HL-60/S4 treated with retinoic acid at 250 ng/mL for 4 days and 3 days (cell line): ENCODE measurements around the gene ROBO1.

Experiments used
- in situ Hi-C: fragments of 300-500 bp; cut with MboI; formaldehyde crosslinking; loops from 2 replicates; pipeline ENCODE4 v1.7.0; 2022; ENCODE audit warnings: low sequenced_read_pairs

Gene ROBO1

GRCh38 chr3:78670746-78671145 is 1097.1 kb downstream of the ROBO1 start:
- in situ Hi-C loops = loop anchor here (25.0 kb wide), 1 partner anchor 367 kb away; no protein-coding TSS in a partner anchor

- in situ Hi-C loops = loop anchor here (25.0 kb wide), 1 partner anchor 367 kb away; no protein-coding TSS in a partner anchor
Measured at GRCh38 chr3:78670094-78670493, 1097.7 kb downstream of the ROBO1 start.

DNA sequence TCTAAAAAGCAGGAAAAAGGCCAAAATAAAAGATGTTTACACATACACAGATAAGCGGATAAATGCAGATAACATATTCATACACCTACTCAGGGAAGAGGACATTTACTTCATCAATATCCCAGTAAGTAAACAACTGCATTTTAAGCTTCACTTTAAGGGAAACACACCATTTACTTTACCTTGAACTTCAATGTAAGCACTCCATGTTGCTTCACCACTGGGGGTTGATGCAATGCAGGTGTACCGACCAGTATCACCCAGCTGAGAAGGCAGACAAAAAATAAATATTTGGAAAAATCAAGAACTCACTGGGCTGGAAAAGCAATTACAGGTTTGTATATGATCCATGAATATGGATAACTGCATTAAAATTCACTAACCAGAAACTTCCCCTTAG is 1099.5 kb downstream of the ROBO1 start:
- in situ Hi-C loops = loop anchor here (25.0 kb wide), 1 partner anchor 369 kb away; no protein-coding TSS in a partner anchor

GRCh38 chr3:78666470-78666800 is 1101.4 kb downstream of the ROBO1 start:
- in situ Hi-C loops = loop anchor here (25.0 kb wide), 1 partner anchor 371 kb away; no protein-coding TSS in a partner anchor

DNA sequence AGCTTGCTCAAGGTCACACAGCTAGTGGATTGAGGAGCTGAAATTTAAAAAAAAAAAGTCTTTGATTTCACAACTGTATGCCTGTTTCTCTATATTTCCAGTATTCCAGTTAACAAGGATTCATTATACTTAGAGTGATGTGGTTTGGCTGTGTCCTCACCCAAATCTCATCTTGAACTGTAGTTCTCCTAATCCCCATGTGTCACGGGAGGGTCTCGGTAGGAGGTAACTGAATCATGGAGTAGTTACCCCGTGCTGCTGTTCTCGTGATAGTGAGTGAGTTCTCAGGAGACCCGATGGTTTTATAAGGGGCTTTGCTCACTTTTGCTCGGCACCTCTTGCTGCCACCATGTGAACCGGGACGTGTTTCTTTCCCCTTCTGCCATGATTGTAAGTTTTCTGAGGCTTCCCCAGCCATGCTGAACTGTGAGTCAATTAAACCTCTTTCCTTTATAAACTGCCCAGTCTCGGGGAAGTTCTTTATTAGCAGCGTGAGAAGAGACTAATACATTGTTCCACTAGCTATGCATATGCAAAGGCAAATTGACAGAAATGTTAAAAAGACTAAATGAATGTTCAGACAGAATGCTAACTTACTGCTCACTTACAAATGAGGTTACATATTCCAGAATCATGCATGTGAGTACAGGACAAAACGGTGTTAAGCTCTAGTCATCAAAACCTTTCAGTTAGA is 1101.9 kb downstream of the ROBO1 start:
- in situ Hi-C loops = loop anchor here (25.0 kb wide), 1 partner anchor 371 kb away; no protein-coding TSS in a partner anchor

DNA sequence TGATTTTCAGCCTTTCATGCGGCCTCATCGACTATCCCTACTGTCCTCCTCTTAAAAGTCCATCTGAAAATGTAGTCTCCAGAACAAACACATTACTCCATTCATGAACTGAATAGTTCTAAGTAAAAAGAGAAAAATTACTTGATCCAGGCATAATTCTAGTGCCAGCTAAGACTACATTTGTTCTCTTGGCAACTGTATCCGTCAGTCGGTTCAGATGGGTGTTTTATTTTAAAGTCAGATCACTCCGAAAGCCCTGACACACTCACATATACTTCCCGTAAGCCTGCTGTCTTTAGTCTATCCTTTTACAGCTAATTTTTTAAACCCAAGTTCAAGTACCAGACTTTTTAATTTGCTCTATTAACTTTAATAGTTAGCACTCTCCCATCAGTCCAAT is 1102.7 kb downstream of the ROBO1 start:
- in situ Hi-C loops = loop anchor here (25.0 kb wide), 1 partner anchor 372 kb away; no protein-coding TSS in a partner anchor

GRCh38 chr3:78660957-78661356 is 1106.8 kb downstream of the ROBO1 start:
- in situ Hi-C loops = loop anchor here (25.0 kb wide), 1 partner anchor 376 kb away; no protein-coding TSS in a partner anchor

- in situ Hi-C loops = loop anchor here (25.0 kb wide), 1 partner anchor 378 kb away; no protein-coding TSS in a partner anchor
Measured at GRCh38 chr3:78659386-78659987, 1108.3 kb downstream of the ROBO1 start.

DNA sequence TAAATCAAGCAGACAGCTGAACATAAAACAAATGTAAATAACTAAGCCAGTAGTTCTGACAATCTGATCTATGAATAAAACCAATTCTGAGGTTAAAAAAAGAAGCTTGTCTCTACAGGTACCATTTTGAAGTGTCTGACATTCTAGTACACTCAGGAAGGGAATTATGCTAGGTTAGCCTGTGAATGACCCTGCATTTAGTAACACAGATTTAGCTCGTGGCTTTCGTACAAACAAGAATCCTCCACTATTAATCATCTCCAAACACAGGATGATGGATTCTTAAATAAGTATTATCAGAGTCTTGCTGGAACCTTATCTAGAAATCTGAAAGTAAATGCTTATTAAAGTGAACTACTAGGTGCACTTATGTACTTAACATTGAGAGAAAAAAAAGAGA is 1120.1 kb downstream of the ROBO1 start:
- in situ Hi-C loops = no loop called here

- in situ Hi-C loops = no loop called here
Measured at GRCh38 chr3:78645628-78646310, 1122.0 kb downstream of the ROBO1 start.

DNA sequence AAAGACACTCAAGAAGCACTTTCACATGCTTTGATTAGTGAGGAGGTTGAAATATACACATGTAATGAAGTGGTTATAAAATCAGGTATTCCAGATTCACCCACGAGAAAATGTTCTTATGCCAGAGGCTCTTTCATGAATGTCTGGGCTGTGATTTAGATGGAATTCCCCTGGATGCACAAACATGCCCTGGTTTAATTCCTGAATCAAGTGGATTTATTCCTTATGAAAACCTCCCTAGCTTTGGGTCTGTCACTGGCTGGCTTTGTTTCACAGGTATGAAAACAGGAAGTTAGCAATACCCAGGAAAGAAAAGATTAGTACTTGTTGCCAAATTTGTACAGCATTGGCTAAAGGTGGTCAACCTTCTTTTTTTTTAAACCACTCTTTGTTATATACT is 1123.0 kb downstream of the ROBO1 start:
- in situ Hi-C loops = no loop called here

- in situ Hi-C loops = no loop called here
Measured at GRCh38 chr3:78642226-78643035, 1125.4 kb downstream of the ROBO1 start.

DNA sequence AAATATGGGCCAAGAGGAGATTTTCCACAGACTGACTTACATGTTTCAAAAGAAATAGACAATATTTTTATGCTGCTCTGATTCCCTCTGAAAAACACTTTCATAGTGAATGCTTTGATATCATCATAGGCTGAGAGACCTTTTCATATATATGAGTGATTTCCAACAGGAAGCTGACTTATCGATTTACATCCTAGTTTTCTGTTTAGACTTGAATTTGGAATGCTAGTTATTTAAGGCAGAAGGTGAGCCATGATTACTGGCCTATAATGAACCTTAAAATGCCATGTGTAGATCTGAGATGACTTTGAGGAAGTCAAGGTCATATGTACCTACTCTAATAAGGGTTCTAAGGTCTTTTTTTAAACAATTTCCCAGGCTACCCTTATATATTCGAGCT is 1126.1 kb downstream of the ROBO1 start:
- in situ Hi-C loops = no loop called here

DNA sequence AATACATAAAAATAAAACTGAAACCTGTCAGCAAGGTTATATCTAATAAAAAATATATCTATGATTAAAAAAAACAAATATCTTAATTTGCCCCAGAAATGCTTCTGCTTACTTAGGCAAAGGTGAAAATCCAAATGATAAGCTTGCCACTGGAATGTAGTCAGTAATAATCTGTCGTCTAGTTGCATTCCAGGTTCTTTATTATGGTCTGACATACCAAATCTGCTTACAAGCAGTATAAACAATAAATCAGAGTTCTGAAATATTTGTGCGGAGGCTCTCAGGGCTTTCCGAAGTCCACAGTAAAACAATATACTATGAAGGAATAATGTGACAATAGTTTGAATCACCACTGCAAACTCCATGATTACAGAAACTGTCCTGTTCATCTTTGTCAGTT is 1133.5 kb downstream of the ROBO1 start:
- in situ Hi-C loops = no loop called here

- in situ Hi-C loops = no loop called here
Measured at GRCh38 chr3:78633626-78634025, 1134.2 kb downstream of the ROBO1 start.

- in situ Hi-C loops = no loop called here
Measured at GRCh38 chr3:78632925-78633553, 1134.8 kb downstream of the ROBO1 start.

- in situ Hi-C loops = no loop called here
Measured at GRCh38 chr3:78629544-78629943, 1138.3 kb downstream of the ROBO1 start.

DNA sequence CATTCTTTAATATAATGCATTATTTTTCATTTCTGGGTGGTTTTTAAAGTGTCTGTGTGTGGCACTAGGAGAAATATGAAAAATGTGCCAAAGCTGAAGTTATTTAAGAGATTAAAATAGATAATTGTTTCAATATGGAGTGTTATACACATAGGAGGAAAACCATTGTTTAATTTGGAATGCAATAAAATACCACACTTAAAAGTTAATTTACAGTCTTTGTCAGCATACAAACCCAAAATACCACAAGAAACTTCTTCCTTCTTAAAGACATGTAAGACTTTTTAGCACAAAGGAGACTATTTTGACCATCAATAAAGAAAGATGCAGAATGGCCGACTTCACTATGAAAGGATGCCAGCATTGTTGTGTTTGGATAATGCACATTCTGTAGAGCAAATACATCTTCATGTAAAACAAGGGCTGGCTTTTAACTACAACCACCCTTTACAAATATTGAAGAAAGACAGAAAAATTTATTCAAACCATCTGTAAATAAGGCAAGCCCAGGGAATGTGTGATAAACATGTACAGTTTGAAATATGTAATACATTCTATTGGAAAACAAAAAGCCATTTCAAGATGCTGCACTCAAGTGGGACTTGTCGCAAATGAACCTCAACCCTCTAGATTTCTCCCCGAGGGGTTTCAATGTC is 1146.6 kb downstream of the ROBO1 start:
- in situ Hi-C loops = no loop called here

DNA sequence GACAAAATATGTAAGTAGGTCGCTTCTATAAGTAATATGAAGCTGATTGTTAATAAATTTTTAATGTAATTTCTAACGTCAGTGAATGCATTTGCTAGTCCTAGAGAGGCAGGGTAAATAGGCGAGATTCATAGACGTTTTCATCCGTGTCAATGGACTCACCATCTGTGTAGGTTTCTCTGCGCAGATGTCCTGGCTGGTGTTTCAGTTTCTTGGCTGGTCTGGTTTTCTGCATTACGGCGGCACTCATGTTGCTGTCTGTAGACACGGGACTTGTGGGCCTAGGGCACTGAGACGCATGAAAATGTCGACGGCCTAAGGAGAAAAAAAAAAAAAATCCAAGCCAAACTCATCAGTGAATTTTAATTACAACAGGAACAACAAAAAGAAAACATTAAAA is 1153.3 kb downstream of the ROBO1 start:
- in situ Hi-C loops = no loop called here

DNA sequence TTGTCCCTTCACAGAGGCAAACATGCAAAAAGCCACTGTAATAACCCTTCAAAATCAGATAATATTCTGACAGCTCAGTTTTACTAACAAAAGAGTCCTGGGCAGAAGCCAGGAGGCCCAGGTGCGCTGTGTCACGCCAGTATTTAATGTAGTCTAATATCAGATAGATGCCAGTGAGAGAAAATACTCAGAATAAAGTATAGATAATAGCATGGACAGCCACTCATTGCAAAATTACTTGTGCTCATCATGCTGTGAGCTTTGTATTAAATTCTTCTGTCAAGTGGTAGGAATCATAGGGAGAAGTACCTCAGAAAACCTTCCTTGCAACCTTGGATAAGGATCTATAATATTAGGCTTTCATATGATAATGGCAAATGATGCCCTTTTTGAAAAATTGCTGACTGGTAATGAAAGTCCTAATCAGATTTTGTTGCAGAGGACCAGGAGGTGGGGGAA is 1154.3 kb downstream of the ROBO1 start:
- in situ Hi-C loops = no loop called here
